GM10248 (cell line): Measurements from ENCODE around the gene RASGRP2.

Experiments
- CTCF ChIA-PET: fragments of 300-600 bp; sonication (Branson Sonifier 250); formaldehyde crosslinking; extraction: SDS; loops from one replicate; lab custom pipeline; 2021; ENCODE audit warnings: antibody characterized with exemption; lab: Yijun Ruan, JAX
- POLR2A ChIA-PET: fragments of 350-650 bp; sonication (Branson Sonifier 250); formaldehyde crosslinking; extraction: SDS; loops from one replicate; lab custom pipeline; 2020; ENCODE audit warnings: antibody characterized with exemption; lab: Yijun Ruan, JAX
- DNase-seq: peaks from one replicate; pipeline ENCODE4 v3.0.0; 2012; ENCODE audit errors: extremely low spot score
- TF ChIP-seq, protein P1 (sequence below): IDR thresholded peaks from 2 replicates; pipeline ENCODE4 v1.5.1; 2012; ENCODE audit warnings: mild to moderate bottlenecking, low read depth; ENCODE audit errors: extremely low read depth, missing control alignments, control extremely low read depth

Gene RASGRP2

DNA sequence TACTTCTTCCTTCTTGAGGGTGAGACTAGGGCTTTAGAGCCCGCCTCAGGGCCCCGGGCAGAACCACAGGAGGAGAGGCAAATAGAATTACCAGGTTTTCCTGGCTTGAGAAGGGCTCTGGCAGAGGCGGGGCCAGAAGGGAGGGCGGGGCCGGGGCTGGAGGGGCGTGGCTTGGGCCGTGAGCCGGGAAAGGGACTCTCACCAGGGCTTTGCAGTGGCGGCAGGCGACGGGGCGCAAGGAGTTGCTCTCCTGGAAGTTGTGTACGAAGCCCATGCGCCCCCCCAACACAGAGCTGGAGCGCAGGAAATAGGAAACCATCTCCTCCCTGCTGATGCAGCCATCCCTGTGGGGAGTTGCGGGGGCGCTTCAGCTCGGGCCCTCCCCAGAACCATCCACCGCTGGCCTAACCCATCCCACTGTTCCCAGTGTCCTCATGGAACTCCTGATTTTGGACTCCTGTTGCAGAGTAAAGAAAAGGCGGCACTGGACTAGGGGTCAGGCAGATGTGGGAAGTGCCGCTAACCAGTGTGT lies 14.0 kb downstream of the RASGRP2 start:
- no peak for DNase-seq
- TF ChIP-seq, protein P1, sequence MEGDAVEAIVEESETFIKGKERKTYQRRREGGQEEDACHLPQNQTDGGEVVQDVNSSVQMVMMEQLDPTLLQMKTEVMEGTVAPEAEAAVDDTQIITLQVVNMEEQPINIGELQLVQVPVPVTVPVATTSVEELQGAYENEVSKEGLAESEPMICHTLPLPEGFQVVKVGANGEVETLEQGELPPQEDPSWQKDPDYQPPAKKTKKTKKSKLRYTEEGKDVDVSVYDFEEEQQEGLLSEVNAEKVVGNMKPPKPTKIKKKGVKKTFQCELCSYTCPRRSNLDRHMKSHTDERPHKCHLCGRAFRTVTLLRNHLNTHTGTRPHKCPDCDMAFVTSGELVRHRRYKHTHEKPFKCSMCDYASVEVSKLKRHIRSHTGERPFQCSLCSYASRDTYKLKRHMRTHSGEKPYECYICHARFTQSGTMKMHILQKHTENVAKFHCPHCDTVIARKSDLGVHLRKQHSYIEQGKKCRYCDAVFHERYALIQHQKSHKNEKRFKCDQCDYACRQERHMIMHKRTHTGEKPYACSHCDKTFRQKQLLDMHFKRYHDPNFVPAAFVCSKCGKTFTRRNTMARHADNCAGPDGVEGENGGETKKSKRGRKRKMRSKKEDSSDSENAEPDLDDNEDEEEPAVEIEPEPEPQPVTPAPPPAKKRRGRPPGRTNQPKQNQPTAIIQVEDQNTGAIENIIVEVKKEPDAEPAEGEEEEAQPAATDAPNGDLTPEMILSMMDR: no peak
- ChIA-PET POLR2A (no interaction called here), CTCF (no interaction called here)

DNA sequence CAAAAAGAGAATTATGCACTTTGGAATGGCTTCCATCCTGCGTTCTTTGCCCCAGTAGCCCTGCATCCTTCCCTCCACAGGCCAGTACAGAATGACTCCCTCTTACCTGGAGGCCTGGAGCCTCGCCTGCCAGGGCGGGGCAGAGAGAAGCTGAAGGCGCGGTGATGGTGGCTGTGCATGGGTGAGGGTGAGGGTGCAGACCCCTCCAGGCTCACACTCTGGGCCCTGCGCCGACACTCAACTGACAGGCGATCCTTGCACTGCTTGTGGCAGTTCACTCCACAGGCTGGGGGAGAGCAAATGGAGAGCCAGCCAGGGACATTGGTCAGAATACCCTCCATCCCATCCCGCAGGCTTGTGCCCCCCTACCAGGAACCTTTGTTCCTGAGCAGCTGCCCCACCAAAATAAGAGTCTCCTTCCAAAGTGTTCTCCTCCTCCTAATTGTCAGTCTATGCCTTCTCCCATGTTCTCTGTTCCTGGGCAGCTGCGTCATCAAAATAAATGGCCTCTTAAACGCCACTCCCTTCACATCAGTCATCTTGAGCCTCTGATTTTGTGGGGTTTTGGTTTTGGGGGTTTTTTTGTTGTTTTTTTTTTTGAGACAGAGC lies 15.1 kb downstream of the RASGRP2 start:
- TF ChIP-seq, protein P1: no peak
- DNase-seq: no peak
- ChIA-PET CTCF (interaction anchor here (1.0 kb wide), 1 partner anchor 13 kb away, joined by 4 read pairs; no protein-coding TSS in a partner anchor), POLR2A (no interaction called here)

DNA sequence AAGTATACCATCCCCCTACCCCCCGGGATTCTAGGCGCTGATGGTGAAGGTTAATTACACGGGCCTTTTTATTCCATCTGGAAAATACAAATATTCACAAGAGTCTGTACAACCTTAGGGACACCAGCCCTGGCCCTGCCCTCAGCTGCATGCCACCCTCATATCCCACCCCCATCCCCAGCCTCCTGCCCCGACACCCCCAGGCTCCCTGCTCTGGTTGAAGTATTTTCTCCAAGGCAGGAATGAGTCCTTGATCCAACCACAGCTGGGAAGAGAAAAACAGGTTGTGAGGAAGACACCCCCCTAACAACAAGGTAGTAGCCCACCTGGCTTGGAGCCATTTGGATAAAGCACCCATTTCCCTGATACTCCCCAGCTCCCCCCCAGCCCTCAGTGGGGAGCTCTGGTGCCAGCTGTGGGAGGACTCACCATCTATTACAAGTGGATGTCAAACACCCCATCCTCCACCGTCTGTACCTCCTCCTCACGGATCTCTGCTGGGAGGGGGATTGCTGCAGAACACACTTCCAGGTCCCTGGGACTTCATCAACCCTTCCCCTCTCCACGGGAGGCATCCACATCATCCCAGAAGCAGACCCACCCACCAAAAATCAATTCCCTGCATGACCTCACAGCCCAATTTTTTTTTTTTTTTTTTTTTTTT lies 16.9 kb downstream of the RASGRP2 start:
- ChIA-PET POLR2A (no interaction called here), CTCF (interaction anchor here (0.7 to 3.1 kb wide), 5 partner anchors 8 to 278 kb away, joined by 3 to 16 read pairs (median 3); no protein-coding TSS in a partner anchor)
- TF ChIP-seq, protein P1: no peak
- no peak for DNase-seq

DNA sequence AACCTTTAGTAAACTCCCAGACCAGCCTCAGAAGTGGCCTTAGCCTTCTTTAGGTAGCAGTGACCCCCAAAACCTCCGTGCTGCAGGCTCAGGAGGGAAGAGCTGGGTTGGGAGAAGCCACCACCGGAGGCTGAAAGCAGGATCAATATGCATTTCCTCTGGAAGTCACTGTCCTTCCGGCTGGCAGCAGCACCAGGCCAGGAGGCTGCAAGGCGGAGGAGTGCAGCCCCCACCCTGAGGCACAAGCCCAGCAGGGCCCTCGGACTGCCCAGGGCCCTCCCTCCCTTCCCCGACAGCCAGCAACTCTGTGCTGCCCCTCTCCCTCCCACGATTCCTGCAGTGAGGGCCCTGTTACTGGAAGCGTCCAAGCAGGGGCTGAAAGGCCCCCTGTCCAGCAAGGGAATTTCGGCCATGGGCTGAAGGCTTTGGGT lies 17.7 kb downstream of the RASGRP2 start:
- no peak for DNase-seq
- CTCF ChIA-PET: interaction anchor here (1.2 to 3.1 kb wide), 4 partner anchors 9 to 73 kb away, joined by 3 to 16 read pairs (median 6); no protein-coding TSS in a partner anchor
- POLR2A ChIA-PET: interaction anchor here (0.6 kb wide), 1 partner anchor 201 kb away, joined by 3 read pairs; no protein-coding TSS in a partner anchor
- TF ChIP-seq, protein P1: no peak

DNA sequence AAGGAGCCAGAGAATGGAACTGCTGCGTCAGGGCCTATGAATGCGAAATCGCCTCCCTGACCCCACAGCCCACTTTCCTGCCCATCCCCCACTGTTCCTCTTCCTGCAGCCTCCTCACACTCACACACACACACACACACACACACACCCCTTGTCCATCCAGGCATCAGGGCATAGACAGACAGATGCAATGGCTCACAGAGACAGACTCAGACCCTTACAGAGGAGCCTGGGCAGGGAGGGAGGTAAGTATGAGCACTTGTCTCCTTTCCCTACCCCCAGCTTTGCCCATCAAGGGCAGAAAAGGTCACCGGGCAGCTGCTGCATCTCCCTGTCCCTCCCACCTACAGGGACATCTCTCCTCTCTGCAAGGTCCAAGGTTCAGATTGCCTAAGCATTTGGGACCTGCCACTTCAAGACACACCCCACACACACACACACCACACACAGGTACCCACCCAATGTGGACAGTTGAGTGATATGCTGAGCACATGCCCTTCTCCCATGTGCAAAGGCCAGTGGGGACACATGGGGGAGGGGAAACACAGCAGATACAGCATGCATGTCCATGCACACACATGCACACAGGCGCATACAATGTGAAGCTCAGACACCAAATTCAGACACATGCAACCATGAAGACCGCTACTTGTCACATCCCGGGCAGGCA lies 18.9 kb downstream of the RASGRP2 start:
- TF ChIP-seq, protein P1: no peak
- no peak for DNase-seq
- CTCF ChIA-PET: interaction anchor here (1.1 to 3.1 kb wide), 5 partner anchors 10 to 72 kb away, joined by 3 to 16 read pairs (median 4); no protein-coding TSS in a partner anchor
- POLR2A ChIA-PET: no interaction called here

DNA sequence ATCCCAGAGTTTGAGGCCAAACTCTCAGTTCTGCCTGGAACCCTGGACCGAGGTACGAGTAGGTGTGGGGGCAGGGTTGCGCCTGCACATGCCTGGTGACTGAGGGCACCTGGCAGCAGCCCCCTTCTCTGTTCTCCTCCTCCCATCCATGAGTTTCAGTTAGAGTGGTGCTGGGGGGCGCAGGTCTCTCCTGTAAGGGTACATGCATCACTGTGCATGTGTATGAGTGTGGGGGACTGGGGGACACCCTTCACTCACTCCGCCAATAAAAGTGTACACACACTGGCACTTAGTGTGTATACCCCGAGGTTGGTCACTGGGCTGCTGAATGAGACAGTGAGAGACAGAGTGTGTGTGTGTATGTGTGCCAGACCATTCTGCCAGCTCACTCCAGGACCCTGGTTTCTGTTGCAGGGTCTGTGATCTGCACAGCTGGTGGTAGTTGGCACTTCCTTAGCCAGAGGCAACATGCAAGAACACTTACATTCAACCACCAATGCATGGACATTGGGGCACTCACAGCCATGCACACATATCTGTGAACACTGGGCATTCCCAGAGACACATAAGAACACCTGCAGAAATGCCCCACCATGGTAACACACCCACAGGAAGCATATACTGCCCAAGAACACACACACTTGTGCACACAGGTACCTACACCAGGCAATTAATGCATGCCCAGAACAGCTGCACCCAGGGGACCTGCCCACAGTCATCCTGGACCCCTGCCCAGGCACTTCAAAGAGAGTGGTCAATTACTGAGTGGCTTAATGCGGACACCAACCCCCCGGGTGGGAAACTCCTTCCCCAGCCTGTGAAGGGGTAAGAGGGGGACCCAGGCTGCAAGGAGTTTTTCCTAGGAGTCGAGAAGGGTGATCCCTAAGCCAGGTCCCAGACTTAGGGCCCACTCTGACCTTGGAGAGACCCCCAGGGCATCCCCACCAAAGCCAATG lies 19.8 kb downstream of the RASGRP2 start:
- CTCF ChIA-PET: interaction anchor here (1.1 to 3.1 kb wide), 2 partner anchors 17 to 35 kb away, joined by 3 to 16 read pairs; no protein-coding TSS in a partner anchor
- TF ChIP-seq, protein P1: no peak
- POLR2A ChIA-PET: no interaction called here
- DNase-seq: no peak
